Transverse colon (tissue), 4 donors: ENCODE data around the gene MPIG6B. TPM values are rescaled to one million over a fixed set of nuclear protein-coding genes. Genes with fewer than 3 reads are reported as not detected.

Experiments
- DNase-seq: peaks from one replicate; pipeline ENCODE4 v3.0.0-alpha.2; 2019
- H3K27ac ChIP-seq, 4 donors: fragments of 200-600 bp; sonication (generic); 2 replicates each; pipeline ENCODE4 v1.5.1; 2016 to 2018; ENCODE audit warnings: inconsistent platforms in 4 of 4
- H3K27me3 ChIP-seq: fragments of 200-600 bp; sonication (generic); 2 replicates; pipeline ENCODE4 v1.5.1; 2017; ENCODE audit warnings: inconsistent platforms
- H3K36me3 ChIP-seq, 4 donors: fragments of 200-600 bp; sonication (generic); 2 replicates each; pipeline ENCODE4 v1.5.1; 2017 to 2019; ENCODE audit warnings: inconsistent platforms in 4 of 4
- H3K4me1 ChIP-seq, 4 donors: fragments of 200-600 bp; sonication (generic); 2 replicates each; pipeline ENCODE4 v1.5.1; 2017 to 2020; ENCODE audit warnings: inconsistent platforms in 4 of 4
- H3K4me3 ChIP-seq, 4 donors: fragments of 200-600 bp; sonication (generic); 1 replicate in 1 of 4; 2 replicates in 3 of 4; pipeline versions ENCODE4 v1.5.1 to v1.6.1; 2017 to 2019; ENCODE audit warnings: inconsistent platforms in 4 of 4
- H3K9me3 ChIP-seq, 2 donors: fragments of 200-600 bp; sonication (generic); 2 replicates each; pipeline ENCODE4 v1.5.1; 2017 to 2019; ENCODE audit warnings: inconsistent platforms in 2 of 2
- CTCF ChIP-seq, 5 experiments: fragments of 200-600 bp in 3 of 5; fragments of 450-650 bp in 2 of 5; sonication (generic) in 3 of 5; IDR thresholded peaks; 1 replicate in 2 of 5; 2 replicates in 3 of 5; pipeline ENCODE4 v1.5.1; 2016 to 2017; ENCODE audit warnings: antibody characterized with exemption in 5 of 5, inconsistent platforms in 3 of 5, mild to moderate bottlenecking in 2 of 5, moderate library complexity in 1 of 5
- EP300 ChIP-seq: sonication (generic); formaldehyde crosslinking; IDR thresholded peaks from one replicate; pipeline ENCODE4 v1.6.1; 2017; ENCODE audit warnings: antibody characterized with exemption, low read depth
- POLR2A ChIP-seq: fragments of 450-650 bp; IDR thresholded peaks from one replicate; pipeline ENCODE4 v1.6.1; 2016; ENCODE audit warnings: antibody characterized with exemption, mild to moderate bottlenecking, moderate library complexity
- POLR2AphosphoS5 ChIP-seq, 3 donors: sonication (generic); formaldehyde crosslinking; IDR thresholded peaks; one replicate each; pipeline ENCODE4 v1.6.1; 2016; ENCODE audit warnings: antibody characterized with exemption in 3 of 3
- WGBS, 2 donors: methylation state at CpG; one replicate each; pipeline ENCODE4 v1.1.5; 2018; ENCODE audit warnings: low coverage in 1 of 2; 5-methylcytosine and 5-hydroxymethylcytosine counted together
- in situ Hi-C, 4 donors: fragments of 200-750 bp; cut with MboI; loops; one replicate each; pipeline versions ENCODE4 v1.15.0 to v1.15.1; 2017; ENCODE audit warnings: low sequenced_read_pairs in 3 of 4, low pct_ligation_motif_present in 1 of 4, low pct_unique_long_range_greater_than_20kb in 1 of 4
- intact Hi-C: fragments of 100-400 bp; cut with DNase I; formaldehyde crosslinking; loops from one replicate; pipeline ENCODE4 v1.15.1; 2023; ENCODE audit warnings: low total_unique reads
- total RNA-seq, 4 donors: library from RNA; depleted of rRNA; stranded (reverse); fragments of >200 nt; gene quantifications; one replicate each; pipeline ENCODE4 v1.1.0, GENCODE V29; 2016

MPIG6B gene
- total RNA-seq, 4 donors from 2014 or later: 0.16 TPM; not detected in 3

DNA sequence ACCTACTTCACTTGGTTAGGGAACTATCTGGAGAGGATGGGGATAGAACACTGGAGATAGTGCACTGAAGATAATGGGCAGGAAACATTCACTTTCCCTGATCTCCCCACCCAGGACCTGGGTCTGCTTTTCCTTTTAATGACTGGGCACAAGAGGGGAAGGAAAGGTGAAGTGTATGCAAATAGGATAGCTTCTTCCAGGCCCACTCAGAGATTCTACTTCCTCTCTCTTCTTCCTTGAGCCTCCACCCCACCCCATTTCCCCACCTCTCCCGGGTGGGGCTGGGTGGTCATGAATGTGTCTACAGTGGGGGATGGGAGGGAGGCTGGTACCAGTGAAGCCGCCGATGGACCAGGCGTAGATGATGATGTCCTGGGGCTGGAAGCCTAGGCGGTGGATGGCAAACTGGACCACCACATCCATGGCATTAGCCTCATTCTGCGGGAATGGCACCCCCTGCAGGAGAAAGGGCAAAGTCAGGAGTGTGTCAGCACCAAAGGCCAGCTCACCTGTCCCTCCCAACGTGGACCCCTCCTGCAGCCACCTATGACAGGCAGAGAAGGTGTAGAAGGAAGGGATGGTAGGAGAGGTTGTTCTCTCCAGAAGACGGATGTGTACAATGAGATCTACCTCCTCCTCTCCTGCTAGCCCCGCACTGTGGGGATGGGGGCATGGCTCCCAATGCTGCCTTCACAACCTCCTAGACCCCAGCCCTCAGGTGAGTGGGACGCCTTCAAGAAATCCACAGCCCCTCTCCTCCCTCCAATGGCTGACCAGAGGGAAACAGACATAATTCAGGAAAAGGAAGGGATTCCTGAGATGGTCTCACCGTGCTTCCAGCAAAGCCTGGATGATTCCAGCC is 33.7 kb upstream of the MPIG6B start:
- no peaks in the 10 kb centered on the region for H3K9me3 ChIP-seq
- WGBS, 2 donors: 81% methylated on average over 11 of the region's 11 CpGs; no CpG with 5 or more reads in 1 of the 2 donors
- peak overlapping the region in 3 of 4 donors; percentile 8 to 48 (median 43) for H3K27ac ChIP-seq
- no peak overlapping the region for H3K4me3 ChIP-seq
- peaks cover 0 to 39% (median 21%) of the 10 kb centered on the region in 4 donors for H3K36me3 ChIP-seq
- in situ Hi-C loops (loop anchor here in 2 of 4 donors (5.0 to 10.0 kb wide), 2 partner anchors 75 to 78 kb away; partner anchors contain the start of gene SAPCD1 (in 1 of the 2)), intact Hi-C loops (loop anchor here (10.0 kb wide), 1 partner anchor 145 kb away; no protein-coding TSS in a partner anchor)
- DNase-seq: no peak
- no peaks in the 10 kb centered on the region for H3K4me1 ChIP-seq
- TF ChIP-seq POLR2AphosphoS5 (IDR thresholded peaks at IDR 0.05): no peak
- peak in 4 of 5 experiments; percentile 11 to 32 (median 22) for TF ChIP-seq CTCF (IDR thresholded peaks at IDR 0.05)
- H3K27me3 ChIP-seq: no peaks in the 10 kb centered on the region

DNA sequence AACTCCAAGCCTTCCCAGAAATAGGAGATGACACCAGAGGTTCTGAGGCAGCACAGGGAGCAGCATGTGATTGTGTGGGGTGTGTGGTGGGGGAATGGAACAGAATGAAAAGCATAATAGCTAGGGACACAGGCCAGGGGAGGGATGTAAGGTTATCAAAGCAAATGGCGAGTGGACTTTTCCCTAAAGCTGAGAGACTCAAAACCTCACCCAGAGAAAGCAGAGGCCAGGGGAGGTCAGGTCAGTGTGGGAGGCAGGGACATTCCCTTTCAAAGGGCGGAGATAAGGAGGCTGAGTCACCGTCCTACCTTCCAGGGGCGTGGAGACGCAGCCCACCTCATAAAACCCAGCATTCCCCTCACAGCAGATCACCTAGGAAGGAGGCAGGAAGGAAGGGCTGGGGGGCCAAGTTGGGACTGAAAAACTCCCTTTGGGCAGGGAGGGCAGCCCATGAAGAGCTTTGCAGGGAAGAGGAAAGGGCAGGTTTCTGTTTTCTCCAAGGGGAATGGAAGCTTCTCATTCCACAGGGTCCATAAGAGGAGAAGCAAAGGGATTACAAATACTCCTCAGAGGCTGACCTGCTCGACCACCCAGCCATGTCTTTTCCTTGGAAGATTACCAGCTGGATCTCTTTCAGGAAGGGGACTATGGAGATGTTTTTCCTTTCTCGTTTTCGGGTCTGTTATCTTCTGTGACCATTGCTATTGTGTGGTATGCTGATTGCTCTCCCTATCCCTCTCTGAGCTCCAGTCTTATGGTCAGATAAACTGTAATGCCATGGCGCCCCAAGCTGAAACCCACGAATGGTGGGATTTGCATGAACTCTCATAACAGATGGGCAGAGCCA is 32.7 kb upstream of the MPIG6B start:
- no peak for TF ChIP-seq CTCF (IDR thresholded peaks at IDR 0.05)
- no peak for TF ChIP-seq POLR2A
- no peak for TF ChIP-seq EP300
- no peak for TF ChIP-seq POLR2AphosphoS5 (IDR thresholded peaks at IDR 0.05)
- Histone ChIP-seq H3K27me3 (no peaks in the 10 kb centered on the region), H3K27ac (peak overlapping the region in 3 of 4 donors; percentile 43 to 53 (median 48)), H3K9me3 (no peaks in the 10 kb centered on the region), H3K36me3 (peaks cover 0 to 47% (median 23%) of the 10 kb centered on the region in 4 donors), H3K4me1 (no peaks in the 10 kb centered on the region), H3K4me3 (no peak overlapping the region)
- intact Hi-C loops (no loop called here), in situ Hi-C loops (no loop called here)
- peak; percentile 44 for DNase-seq
- WGBS, 2 donors: 54 to 63% methylated on average over 3 to 10 of the region's 10 CpGs

DNA sequence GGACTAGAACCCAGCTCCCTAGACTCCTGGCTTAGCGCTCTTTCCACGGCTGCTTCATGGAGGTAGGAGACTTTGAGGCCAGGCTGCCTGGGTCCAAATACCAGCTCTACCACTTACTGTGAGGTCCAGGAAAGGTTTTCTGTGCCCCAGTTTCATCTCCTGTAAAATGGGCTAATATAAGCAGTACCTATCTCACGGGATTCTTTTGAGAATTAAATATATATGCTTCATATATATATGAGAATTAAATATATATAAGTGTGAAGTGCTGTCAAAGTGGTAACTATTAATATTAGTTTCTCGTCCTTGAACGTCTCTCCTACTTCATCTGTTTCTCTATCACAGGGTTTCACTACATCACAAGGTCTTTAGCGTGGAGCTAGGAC is 32.1 kb upstream of the MPIG6B start:
- H3K4me1 ChIP-seq: no peaks in the 10 kb centered on the region
- H3K4me3 ChIP-seq: no peak overlapping the region
- H3K27me3 ChIP-seq: no peaks in the 10 kb centered on the region
- H3K9me3 ChIP-seq: no peaks in the 10 kb centered on the region
- in situ Hi-C loops: no loop called here
- H3K36me3 ChIP-seq: peaks cover 0 to 53% (median 26%) of the 10 kb centered on the region in 4 donors
- no peak for DNase-seq
- no peak for TF ChIP-seq POLR2A
- no peak for TF ChIP-seq EP300
- 82 to 90% methylated on average over 4 to 6 of the region's 6 CpGs for WGBS, 2 donors
- H3K27ac ChIP-seq: peak overlapping the region in 2 of 4 donors; percentile 48 to 53
- intact Hi-C loops: no loop called here

GRCh38 chr6:31691564-31692108 is 31.5 kb upstream of the MPIG6B start:
- Histone ChIP-seq H3K4me3 (no peak overlapping the region), H3K4me1 (no peaks in the 10 kb centered on the region), H3K27ac (no peak overlapping the region), H3K27me3 (no peaks in the 10 kb centered on the region), H3K36me3 (peaks cover 0 to 55% (median 27%) of the 10 kb centered on the region in 4 donors), H3K9me3 (no peaks in the 10 kb centered on the region)
- in situ Hi-C loops (no loop called here), intact Hi-C loops (no loop called here)
- no peak for DNase-seq
- WGBS, 2 donors: 94% methylated on average over 12 of the region's 12 CpGs; no CpG with 5 or more reads in 1 of the 2 donors
- TF ChIP-seq CTCF (IDR thresholded peaks at IDR 0.05): no peak
- no peak for TF ChIP-seq EP300
- TF ChIP-seq POLR2AphosphoS5 (IDR thresholded peaks at IDR 0.05): no peak
- TF ChIP-seq POLR2A: no peak
